Stimulated activated CD8-positive, alpha-beta memory T cell treated with anti-CD3 and anti-CD28 coated beads, Interleukin-12 subunit alpha, Interleukin-12 subunit beta, amount 100 ng/mL, for 24 hours (primary cell): ENCODE results near the gene FRAS1.
"Not testable (repeated sequence)": the region's sequence is repeated elsewhere in the genome, so short reads cannot be mapped to it uniquely, and the experiment has no call there.

Source experiments
- DNase-seq: peaks from one replicate; pipeline ENCODE4 v3.0.0-alpha.2; 2020; ENCODE audit errors: extremely low read depth

The FRAS1 gene

DNA sequence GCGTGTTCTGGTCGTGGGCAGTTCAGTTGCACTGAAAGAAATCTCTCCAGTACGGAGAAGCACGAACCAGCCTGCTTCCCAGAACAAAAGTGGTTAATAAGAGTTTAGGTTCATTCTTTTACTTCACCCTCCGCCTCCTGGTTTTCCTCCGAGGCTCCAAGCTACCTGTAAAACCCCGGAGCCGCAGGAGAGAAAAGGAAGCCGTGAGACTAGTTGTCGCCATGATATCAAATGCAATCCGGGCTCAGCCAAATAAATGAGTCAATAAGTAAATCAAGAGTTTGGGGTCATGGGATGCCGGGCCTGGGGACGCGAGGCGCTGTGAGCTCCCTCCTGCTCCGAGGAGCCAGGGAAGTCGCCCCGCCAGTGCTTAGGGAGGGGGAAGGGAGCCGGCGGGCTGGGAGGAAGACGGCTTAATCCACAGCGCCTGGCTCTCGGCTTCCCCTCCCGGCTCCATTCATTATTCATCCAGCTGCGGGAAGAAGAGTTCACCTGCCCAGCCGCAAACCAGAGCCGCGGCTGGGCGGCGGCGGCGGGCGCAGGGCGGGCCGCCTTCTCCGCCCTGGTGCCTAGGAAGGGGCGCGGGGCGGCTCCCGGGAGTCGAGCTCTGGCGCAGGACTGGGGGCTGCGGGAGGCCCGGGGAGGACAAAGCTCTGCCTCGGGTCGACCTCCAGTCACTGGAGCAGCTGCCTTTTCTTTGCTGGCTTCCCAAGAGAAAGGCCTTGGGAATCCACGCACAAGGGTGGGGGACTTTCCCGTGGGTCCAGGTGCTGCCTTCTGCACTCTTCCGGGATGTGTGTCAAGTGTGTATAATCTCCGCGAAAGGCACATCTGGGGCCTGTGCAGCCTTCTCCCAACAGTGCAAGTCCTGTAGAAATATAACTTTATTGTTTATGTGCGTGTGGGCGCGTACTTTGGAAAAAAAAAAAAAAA is 1.7 kb downstream of the FRAS1 start:
- DNase-seq, result no peak

DNA sequence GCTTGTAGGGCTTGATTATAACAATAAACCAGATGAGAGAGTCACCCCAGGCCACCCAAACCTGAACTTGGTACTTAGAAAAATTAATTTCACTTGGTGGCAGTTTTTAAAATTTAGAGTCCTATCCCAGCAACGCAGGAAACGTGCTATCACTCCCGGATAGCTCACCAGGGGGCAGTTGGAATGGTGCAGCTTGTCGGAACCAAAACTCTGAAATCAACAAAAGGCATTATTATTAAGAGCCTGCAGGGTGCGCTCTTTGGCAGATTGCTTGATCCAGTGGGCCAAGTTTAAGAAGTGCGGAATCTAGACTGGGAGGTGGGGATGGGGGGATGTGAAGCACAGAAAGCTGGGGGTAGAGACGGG is 2.4 kb downstream of the FRAS1 start:
- DNase-seq, result no peak

DNA sequence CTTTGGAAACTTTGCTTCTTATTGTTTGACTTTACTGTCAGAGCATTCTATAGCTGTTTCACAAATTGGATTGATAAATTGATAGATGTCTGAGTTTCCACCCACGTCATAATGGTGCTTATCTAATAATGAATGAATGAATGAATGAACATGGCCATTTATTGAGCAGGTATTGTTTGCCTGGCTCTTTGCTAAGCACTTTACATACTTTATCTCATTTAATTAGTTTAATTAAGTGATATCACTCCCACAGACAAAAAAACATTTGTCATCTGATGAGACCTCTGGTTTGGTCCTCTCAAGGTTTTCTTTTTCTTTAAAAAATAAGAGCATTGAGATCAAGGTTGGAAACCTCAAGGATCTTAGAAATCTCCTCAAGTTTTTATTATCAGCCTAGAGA is 2.8 kb downstream of the FRAS1 start:
- DNase-seq, result no peak

DNA sequence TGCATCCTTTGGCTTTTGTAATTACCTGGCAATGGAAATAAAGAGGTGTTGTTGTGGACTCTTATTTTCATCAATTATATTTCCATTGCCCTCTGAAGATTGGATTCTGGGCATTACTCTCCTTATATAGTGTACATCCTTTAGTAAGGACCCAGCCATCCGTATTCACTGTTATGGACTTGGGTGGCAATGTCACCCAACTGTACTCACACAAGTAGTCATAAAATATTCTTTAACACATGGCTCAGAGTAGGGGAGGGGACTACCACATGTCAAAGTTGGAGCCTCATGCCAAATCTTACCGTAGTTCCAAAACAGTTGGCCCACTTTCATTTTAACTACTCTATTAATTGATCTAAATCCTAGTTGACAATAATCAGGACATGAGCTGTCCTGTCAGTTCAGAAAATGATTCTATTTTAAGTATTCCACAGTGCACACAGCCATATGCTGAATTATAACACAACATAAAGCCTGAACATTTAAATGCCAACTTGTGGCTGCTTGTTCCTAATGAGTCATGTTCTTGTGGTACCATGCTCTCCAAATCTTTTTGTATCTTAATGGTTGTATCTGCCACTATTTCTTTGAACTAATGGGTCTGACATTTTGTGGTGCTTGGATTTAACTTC is 4.9 kb downstream of the FRAS1 start:
- no peak for DNase-seq

DNA sequence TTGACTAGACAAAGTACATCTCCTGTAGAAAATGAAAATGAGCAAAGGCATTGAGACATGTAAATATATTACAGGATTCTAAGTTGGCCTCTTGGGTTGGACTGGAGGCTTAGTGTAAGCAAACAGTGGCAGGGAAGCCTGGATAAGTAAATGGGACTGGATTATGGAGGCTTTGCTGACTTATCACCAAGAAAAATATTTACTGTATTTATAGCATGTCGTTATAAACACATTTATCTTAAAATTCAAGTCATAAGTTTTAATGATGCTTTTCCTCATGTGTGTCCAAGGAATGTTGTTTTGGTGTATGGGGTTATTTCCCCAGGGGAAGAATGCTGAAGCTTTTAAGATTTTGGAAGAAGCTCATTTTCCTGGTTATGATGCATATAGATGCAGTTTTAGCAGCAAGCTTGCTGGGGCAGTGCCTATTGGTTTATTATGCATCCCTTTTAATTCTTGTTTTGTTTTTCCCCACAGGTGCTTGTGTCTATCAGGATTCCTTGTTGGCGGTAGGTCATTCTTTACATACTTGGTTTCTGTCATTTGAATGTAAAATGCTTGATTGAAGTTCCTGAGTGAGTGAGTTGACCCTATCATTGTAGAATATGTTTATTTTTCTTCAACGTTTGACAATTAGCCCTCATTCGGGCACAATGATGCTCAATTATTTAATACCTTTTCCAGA is 8.5 kb downstream of the FRAS1 start:
- no peak for DNase-seq

DNA sequence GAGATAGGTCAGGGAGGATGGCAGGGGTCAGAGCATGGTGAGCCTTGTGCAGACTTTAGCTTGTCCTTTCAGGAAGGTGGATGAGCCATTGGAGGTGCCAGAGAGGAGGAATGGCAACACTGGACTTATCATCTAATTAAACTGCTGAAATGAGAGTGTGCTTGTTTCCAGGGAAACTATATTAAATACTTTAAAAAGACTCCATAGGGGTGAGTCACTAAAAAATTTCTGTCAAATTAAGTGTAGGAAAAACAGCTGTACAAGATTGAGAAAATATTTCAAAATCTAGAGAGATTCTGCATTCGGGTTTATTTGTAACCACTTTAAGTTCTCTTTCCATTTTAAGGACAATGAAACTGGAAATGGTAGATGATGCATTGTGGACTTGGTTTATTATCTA is 11.4 kb downstream of the FRAS1 start:
- no peak for DNase-seq

DNA sequence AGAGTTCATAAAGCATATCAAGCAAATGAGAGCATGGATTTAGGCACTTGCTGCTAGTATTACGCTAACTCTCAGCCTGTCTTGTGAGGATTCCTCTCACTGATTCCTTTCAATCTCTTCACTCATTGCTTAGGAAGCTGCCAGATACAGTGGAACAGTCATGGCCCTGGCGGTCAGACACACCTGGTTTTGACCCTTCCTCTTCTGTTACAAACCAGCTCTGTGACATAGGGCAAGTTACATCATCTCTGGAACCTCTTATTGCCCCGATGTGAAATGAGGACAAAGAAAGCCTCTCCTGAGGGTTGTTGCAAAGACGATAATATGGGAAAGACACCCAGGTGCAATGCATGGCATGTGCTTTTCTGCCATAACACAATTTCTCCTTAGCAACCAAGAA is 12.2 kb downstream of the FRAS1 start:
- no peak for DNase-seq

DNA sequence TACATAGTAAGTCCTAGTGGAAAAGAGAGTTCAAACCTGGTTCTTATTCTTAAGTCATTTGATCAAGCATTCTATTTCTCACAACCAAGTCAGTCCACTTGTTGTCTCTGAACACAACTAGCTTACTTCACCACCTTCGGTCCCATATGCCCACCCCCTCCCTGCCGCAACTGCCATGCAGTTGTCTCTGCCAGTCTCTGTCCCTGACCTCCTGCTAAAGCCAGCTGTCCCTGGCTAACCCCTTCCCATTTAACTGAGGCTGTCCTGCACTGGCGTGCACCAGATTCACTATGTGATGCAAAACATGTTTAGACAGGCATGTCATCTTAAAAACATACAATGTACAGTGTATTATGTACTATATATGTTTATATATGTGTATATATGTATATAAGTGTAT is 12.7 kb downstream of the FRAS1 start:
- no peak for DNase-seq

DNA sequence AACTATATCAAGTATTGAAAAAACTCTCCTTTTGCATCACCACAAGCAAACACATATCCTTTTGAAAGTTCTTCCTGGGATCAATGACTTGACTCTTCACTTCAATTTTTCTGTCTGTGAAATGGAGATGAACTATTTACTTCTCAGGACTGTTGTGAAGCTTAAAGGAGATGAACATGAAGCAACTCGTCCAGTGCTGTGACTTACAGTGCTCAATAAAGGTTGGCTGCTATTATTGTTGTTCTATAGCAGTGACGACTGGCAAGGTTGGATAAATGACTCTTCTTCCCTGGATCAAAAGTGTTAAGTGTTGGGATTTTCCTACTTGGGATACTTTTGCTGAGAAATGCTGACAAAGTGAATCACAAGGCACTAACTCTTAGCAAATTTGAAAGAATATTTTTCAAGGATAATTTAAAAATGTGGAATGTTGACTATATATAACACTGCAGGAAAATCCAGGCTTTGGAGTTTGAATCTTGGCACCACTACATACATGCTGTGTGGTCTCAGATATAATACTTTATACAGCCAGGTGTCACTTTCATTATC is 13.7 kb downstream of the FRAS1 start:
- DNase-seq, result no peak

DNA sequence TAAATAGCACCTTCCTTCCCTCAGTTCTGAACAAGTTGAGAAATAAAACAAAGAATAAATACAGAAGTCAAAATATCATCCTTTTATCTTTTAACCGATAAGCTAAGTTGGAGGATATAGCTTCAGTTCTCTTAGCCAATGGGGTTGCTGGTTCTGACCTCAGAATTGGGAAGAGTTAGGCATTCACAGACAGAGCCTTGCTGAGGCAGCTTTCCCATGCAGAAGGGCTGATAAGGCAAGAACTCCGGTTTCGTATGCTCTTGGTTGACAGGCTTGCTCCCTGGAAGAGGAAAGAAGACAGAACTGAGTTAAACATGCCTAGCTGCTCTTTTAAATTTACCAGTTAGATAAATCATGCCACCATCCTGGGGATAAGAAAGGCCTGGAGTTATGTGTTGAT is 17.6 kb downstream of the FRAS1 start:
- no peak for DNase-seq

DNA sequence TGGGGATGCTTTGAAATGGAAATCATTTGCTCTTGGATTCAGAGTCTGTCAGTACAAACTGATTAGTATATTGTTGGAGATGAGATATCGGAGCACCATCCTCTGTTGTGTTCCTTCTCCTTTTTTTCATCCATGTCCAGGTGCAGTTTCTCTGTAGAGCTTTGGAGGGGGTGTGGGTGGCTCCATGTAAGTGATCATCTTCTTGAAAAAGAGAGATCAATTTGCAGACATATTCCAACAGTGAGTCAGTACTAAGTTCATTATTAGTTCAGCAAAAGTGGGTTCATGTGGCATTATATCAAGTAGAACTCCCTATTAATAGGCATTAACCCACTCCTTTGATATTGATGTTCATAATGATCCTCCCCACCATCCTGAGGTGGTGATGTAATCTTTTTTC is 18.9 kb downstream of the FRAS1 start:
- DNase-seq, result no peak

DNA sequence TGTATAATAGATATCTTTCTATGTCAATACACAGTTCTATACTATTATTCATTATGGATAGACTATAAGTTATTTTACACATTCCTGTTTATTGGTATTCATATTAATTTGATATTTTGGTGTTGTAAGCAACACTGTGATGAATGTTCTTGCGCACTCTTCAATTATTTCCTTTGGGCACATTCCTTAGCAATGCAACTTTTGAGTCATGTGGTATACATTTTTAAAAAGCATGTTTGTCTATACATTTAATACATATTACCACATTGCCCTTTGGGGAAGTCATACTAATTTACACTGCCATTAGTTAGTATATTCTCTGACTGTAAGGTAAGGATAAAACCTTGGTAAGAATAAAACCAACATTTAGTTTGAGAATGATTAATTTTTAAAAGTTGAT is 21.0 kb downstream of the FRAS1 start:
- DNase-seq, result no peak

DNA sequence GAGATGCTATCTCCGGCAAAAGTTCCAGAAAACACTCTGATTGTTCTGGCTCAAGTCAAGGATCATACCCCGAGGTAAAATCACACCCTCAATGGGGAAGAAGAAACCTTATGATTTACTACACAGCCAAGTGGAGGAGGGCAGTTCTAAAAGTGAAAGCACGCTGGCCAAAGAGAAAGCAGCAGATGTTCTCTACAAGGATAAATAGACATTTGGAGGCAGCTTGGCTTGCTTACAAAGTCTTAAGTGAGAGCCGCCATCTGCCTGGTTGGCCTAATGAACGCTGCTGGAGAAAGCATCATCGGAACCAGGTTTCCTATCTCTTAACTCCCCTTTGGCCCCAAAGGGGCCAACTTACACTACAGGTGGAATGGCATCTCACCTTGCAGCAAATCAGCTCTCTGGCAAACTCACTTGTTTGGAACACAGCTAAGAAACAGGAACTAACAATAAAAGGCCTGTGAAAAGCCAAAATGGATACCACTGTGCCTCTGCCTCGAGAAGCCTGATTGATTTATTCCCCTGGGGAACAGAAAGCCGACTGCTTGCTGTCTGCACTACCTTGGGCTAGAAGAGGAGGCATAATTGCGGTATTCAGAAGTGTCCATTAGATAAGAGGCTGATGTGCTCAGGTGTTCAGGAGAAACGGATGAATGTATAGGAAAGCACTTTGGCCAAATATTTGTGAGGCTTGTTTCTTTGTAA is 22.8 kb downstream of the FRAS1 start:
- no peak for DNase-seq

DNA sequence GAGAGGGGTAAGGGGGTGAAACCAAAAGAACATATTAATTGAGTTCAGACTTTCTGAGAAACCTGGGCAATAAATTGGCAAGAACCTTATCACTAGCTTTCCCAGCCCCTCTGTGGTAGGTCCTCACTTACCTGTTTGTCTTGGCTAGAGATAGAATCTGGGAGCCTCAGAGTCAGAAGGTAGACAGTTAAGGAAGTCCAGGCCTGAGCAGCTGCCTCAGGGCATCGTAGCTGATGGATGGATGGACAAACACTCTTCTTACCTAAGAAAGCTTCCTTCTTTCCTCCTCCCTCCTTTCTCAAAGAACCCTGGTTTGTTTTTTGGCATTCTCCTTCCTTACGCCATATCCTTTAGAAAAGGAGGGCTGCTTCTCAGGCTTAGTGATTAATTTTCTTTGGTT is 24.4 kb downstream of the FRAS1 start:
- DNase-seq, result no peak

DNA sequence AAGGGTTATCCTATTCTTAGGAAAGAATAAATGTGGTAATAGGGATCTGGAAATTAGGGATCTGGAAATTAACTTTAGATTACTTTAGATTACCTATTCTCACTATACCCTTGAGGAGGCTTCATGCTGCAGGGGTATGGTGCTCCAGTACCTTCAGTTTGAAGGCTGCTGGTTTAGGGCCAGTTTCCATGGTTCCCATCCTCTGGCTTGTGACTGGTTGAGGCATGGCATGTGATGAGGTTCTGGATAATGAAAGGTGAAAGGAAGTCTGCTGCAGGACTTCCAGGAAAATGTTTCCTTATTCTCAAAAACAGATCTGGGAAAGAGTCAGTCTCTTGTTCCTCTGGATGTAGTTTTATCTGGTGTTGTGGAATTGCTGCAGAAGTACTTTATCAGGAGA is 25.9 kb downstream of the FRAS1 start:
- no peak for DNase-seq

DNA sequence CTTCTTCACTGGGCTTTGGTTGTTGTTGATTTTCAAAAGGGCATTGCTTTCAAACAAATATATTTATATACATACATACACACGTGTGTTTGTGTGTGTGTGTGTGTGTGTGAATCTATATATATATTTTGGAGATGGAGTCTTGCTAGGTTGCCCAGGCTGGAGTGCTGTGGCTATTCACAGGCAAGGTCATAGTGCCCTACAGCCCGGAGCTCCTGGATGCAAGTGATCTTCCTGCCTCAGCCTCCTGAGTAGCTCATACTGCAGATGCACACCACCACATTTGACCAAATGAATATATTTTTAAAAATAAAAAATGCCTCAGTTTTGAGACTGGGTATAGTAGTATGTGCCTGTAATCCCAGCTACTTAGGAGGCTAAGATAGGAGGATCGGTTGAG is 34.4 kb downstream of the FRAS1 start:
- no peak for DNase-seq

DNA sequence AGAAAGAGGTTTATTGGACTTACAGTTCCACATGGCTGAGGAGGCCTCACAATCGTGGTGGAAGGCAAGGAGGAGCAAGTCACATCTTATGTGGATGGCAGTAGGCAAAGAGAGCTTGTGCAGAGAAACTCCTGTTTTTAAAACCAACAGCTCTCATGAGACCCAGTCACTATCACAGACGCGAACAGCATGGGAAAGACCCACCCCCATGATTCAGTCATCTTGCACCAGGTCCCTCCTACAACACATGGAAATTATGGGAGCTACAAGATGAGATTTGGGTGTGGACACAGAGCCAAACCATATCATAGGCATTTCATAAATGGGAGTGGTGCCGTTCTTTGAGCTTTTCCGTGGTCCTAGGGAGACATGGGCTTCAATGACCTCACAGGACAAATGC is 35.2 kb downstream of the FRAS1 start:
- not testable (repeated sequence) for DNase-seq

DNA sequence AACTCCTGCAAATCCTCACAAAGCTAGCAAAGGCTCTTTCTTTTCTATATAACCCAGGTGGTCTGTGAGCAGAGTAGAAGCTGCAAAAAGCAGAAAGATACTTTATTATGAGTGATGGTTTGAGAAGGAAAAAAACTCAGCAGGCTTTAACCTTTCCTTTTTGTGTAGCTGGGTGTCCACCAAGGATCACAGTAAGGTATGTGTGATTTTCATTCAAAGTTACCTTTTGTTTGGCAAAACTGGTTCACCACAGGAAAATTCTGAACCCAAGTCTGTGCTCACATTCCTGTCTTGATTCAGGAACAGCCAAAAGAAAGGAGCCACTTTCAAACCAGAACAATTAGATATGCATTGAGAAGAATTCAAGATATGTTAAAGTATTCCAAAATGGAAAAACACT is 35.7 kb downstream of the FRAS1 start:
- no peak for DNase-seq

DNA sequence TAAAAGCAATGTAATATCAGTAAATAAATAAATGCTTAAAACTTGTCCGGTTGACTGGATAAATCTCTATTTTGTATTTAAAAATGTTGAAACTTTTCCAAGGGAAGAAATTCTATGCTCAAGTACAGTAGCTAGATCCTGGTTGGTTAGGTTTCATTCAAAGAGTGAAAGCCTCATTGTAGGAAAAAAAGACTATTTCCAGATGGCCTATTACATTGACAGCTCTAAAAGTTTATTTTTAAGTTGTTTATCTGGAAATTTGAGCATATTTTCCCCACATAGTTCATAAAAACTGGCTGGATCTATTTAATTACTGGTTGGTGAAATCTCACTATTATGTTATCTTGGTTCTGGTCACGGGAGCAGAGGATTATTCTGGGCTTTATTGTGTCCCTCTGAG is 38.0 kb downstream of the FRAS1 start:
- no peak for DNase-seq

DNA sequence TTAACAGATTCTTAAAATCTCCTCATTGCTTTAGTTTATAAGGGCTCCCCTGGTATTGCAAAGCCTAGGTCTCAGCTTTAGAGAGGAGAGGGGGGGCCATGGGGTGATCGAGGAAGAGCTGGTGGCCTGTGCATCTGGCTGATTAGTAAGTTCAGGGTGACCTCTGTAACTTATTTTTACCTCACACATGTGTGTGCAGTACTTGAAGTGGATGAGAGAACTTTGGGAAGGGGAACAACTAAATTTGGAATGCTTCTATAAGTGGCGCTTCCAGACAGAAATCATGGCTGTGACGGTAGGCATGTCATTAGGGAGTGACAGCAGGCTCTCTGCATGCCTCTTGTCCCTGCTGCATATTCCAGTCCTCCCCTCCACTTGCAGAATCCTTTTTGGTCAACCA is 41.9 kb downstream of the FRAS1 start:
- DNase-seq, result no peak

DNA sequence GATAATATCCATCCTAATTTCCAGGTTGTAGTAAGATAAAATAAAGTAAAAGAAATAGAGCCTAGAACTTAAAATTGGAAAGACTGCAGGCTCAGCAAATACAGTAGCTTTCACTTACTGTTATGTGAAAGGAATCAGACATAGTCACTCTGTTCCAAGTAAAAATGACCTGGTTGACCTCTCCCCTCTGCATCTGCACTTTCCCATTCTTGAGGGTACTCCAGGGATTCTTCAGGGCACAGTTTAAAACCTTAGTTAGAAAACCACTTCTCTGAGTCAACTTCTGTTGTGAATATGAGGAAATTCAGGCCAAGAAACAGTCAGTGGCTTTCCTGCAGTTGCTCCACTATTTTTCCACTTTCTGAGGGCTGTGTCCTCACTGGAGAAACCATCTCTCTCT is 42.9 kb downstream of the FRAS1 start:
- DNase-seq, result no peak

DNA sequence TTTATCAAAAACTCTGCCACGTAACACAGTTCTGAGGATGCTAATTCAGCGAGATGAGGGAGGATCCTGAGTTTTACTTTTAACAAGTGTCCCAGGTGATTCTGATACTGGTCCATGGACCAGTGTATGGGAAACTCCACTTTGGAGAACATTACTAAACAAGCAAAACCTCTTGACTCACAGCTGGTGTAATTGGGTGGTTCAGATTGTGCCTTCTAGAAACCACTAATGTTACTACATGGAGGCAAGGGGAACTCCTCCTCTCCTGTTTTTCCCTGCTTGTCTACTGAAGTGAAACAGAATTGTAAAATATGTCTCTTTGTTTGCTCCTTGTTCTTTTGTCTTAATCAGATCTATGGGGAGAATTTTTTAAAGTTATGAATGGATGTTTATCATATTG is 62.6 kb downstream of the FRAS1 start:
- no peak for DNase-seq
